Activated CD4-positive, alpha-beta T cell treated with anti-CD3 and anti-CD28 coated beads for 24 hours (primary cell): ENCODE data around the gene RNF145.
"Not testable (repeated sequence)": the region's sequence is repeated elsewhere in the genome, so short reads cannot be mapped to it uniquely, and the experiment has no call there.

Experiments
- DNase-seq, 2 donors: peaks; one replicate each; pipeline ENCODE4 v3.0.0-alpha.2; 2020; ENCODE audit warnings: low read depth in 2 of 2

The RNF145 gene

GRCh38 chr5:159209438-159210209 is at the start of gene RNF145:
Gene RNF145 (minus strand): TSS chr5:159209553. CDS start chr5:159203617, 5,936 bp downstream.
- peak; percentile 89 to 91 for DNase-seq

- no peak for DNase-seq
Observed at GRCh38 chr5:159258361-159258760, 49.0 kb upstream of the RNF145 start.

- DNase-seq: no peak
Observed at GRCh38 chr5:159257629-159258283, 48.4 kb upstream of the RNF145 start.

- no peak for DNase-seq
Observed at GRCh38 chr5:159257007-159257406, 47.7 kb upstream of the RNF145 start.

GRCh38 chr5:159252195-159252594 is 42.8 kb upstream of the RNF145 start:
- no peak for DNase-seq

- no peak for DNase-seq
Observed at GRCh38 chr5:159249158-159249557, 39.8 kb upstream of the RNF145 start.

- no peak for DNase-seq
Observed at GRCh38 chr5:159244890-159245289, 35.5 kb upstream of the RNF145 start.

- no peak for DNase-seq
Observed at GRCh38 chr5:159244163-159244562, 34.8 kb upstream of the RNF145 start.

GRCh38 chr5:159243385-159243784 is 34.0 kb upstream of the RNF145 start:
- no peak for DNase-seq

- DNase-seq: no peak
Observed at GRCh38 chr5:159242656-159243055, 33.3 kb upstream of the RNF145 start.

- DNase-seq: no peak
Observed at GRCh38 chr5:159241946-159242552, 32.7 kb upstream of the RNF145 start.

GRCh38 chr5:159240301-159240870 is 31.0 kb upstream of the RNF145 start:
- DNase-seq: no peak

- DNase-seq: not testable (repeated sequence)
Observed at GRCh38 chr5:159235871-159236520, 26.6 kb upstream of the RNF145 start.

GRCh38 chr5:159231167-159231566 is 21.8 kb upstream of the RNF145 start:
- DNase-seq: no peak

- DNase-seq: no peak
Observed at GRCh38 chr5:159230657-159231056, 21.3 kb upstream of the RNF145 start.

GRCh38 chr5:159228097-159228496 is 18.7 kb upstream of the RNF145 start:
- DNase-seq: not testable (repeated sequence)

- no peak for DNase-seq
Observed at GRCh38 chr5:159227452-159227851, 18.1 kb upstream of the RNF145 start.

- DNase-seq: no peak
Observed at GRCh38 chr5:159226451-159226850, 17.1 kb upstream of the RNF145 start.

- DNase-seq: no peak
Observed at GRCh38 chr5:159224471-159224870, 15.1 kb upstream of the RNF145 start.

GRCh38 chr5:159223469-159223868 is 14.1 kb upstream of the RNF145 start:
- DNase-seq: no peak

GRCh38 chr5:159220206-159220605 is 10.9 kb upstream of the RNF145 start:
- no peak for DNase-seq

- no peak for DNase-seq
Observed at GRCh38 chr5:159218595-159219023, 9.3 kb upstream of the RNF145 start.
